Measurements from ENCODE around the gene PSMG1. TPM values are rescaled to one million over a fixed set of nuclear protein-coding genes. Genes with fewer than 3 reads are reported as not detected.

PSMG1 gene
- total and polyA plus RNA-seq, 9 of the 15 experiments (the other 6 are each of a cell fraction or from before 2014, with no cell fraction given): 54.5 to 427 (median 328) TPM

DNA sequence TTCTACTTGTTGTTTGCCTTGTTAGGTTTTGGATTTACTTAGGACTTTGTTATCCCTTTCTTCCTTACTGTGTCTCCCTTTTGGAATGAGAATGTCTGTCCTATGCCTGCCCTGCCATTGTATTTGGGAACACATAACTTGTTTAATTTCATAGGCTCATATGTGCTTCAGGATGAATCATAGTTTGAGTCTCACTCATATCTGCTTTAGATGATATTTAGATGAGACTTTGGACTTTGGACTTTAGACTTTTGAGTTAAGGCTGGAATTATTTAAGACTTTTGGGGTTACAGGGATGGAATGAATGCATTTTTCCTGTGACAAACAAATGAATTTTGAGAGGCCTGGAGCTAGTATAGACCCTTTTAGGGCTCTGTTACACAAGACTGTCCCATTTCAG lies 33.4 kb downstream of the PSMG1 start (continued):
- TF ChIP-seq, protein P1, sequence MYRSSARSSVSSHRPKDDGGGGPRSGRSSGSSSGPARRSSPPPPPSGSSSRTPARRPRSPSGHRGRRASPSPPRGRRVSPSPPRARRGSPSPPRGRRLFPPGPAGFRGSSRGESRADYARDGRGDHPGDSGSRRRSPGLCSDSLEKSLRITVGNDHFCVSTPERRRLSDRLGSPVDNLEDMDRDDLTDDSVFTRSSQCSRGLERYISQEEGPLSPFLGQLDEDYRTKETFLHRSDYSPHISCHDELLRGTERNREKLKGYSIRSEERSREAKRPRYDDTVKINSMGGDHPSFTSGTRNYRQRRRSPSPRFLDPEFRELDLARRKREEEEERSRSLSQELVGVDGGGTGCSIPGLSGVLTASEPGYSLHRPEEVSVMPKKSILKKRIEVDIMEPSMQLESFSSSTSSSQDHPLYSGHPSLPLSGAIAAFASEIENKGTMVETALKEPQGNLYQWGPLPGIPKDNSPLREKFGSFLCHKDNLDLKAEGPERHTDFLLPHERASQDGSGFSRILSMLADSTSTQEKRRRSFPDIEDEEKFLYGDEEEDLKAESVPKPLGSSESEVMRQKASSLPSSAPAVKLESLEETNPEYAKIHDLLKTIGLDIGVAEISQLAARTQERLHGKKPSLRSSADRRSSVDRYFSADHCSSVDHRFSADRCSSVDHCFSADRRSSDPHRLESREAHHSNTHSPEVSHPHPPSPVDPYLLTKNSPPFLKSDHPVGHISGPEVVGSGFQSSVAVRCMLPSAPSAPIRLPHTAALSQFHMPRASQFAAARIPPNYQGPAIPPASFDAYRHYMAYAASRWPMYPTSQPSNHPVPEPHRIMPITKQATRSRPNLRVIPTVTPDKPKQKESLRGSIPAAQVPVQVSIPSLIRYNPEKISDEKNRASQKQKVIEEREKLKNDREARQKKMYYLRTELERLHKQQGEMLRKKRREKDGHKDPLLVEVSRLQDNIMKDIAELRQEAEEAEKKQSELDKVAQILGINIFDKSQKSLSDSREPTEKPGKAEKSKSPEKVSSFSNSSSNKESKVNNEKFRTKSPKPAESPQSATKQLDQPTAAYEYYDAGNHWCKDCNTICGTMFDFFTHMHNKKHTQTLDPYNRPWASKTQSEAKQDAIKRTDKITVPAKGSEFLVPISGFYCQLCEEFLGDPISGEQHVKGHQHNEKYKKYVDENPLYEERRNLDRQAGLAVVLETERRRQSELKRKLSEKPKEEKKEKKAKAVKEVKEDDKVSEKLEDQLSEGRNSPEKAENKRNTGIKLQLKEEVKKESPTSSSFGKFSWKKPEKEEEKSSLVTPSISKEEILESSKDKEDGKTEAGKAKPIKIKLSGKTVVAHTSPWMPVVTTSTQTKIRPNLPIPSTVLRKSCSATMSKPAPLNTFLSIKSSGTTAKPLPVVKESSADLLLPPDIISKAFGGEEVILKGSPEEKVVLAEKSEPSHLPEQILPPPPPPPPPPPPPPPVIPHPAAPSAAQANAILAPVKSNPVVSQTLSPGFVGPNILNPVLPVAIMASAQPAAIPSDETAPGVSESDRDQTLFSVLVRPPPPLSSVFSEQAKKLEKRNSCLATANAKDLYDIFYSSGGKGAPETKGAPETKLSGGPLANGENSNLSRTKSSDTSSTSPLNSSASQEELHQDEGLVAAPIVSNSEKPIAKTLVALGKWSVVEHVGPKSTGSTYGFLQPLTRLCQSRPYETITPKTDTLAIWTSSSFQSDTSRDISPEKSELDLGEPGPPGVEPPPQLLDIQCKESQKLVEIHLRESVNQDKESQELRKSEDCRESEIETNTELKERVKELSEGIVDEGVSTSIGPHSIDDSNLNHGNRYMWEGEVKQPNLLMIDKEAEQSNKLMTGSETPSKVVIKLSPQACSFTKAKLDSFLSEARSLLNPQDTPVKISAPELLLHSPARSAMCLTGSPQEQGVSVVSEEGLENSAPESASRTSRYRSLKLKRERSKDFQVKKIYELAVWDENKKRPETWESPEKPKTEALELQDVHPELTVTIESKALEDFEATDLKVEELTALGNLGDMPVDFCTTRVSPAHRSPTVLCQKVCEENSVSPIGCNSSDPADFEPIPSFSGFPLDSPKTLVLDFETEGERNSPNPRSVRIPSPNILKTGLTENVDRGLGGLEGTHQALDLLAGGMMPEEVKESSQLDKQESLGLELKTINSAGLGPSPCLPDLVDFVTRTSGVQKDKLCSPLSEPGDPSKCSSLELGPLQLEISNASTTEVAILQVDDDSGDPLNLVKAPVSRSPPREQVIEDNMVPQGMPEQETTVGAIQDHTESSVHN (IDR thresholded peaks at IDR 0.05; ENCODE audit: borderline replicate concordance in 1 of 2, low read depth in 1 of 2): no peak
- TF ChIP-seq ZNF780A (CRISPR knock-in tag; IDR thresholded peaks at IDR 0.05) (no peak), ADNP (tag; IDR thresholded peaks at IDR 0.05) (no peak)
